Bronchial epithelial cell (primary cell): ENCODE data around the gene NEDD4L. TPM values are rescaled to one million over a fixed set of nuclear protein-coding genes. Genes with fewer than 3 reads are reported as not detected.

Experiments
- DNase-seq: peaks from one replicate; pipeline ENCODE4 v3.0.0-alpha.2; 2010; ENCODE audit warnings: low read depth
- FAIRE-seq: peaks from 2 replicates; lab custom pipeline; 2011; peaks lifted over from hg19 to GRCh38; lab: Jason Lieb, UNC
- H3K27me3 ChIP-seq: 2 replicates; pipeline ENCODE4 v1.5.1; 2011; ENCODE audit warnings: low read length; ENCODE audit not compliant: control insufficient read depth, insufficient read depth
- H3K36me3 ChIP-seq: 2 replicates; pipeline ENCODE4 v1.5.1; 2011; ENCODE audit warnings: low read length; ENCODE audit not compliant: control insufficient read depth, insufficient read depth
- H3K4me3 ChIP-seq: 2 replicates; pipeline ENCODE4 v1.5.1; 2011; ENCODE audit warnings: mild to moderate bottlenecking, low read depth, low read length, control low read depth
- total RNA-seq: library from RNA; depleted of rRNA; stranded (reverse); fragments of >200 nt; gene quantifications from 2 replicates; pipeline ENCODE4 v1.2.1, GENCODE V29; 2014
- TF ChIP-seq, protein P1 (sequence below): IDR thresholded peaks from 2 replicates; pipeline ENCODE4 v1.5.1; 2011; ENCODE audit warnings: mild to moderate bottlenecking, moderate library complexity, low read length, control low read depth, inconsistent platforms; ENCODE audit not compliant: insufficient read depth, severe bottlenecking

The NEDD4L gene
- total RNA-seq, 1 donor from 2014 or later = 11.3 TPM

DNA sequence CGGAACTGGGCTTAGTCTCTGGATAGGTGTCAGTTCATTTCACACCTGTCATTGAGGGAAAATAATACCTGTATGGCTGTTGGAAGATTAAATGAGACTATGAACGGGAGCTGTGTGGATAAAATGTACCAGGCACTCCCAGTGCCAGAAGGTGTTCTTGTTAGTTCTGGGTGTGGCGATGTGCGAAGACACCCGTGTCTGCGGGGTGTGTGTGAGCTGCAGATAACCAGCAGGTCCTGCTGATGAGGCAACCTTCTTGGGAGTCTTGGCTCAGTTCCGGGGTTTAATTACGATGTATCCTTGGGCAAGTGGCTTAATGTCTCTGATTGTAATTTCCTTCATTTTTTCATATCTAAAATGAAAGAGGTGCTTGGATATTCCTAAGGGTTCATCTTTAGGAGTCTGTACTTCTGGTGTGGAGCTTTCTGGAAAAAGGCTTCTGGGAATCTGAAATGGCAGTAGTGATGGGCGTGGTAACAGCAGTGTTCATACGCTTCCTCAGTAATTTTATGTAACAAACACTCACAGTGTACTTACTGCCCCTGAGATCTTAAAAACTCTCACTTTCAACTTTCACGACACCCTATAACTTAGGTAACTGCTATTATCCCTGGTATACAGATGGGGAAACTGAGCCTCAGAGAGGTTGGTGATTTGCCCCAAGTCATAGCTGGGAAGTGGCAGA, 35.0 kb downstream of the NEDD4L start:
- H3K4me3 ChIP-seq = no peak overlapping the region
- no peak for DNase-seq

DNA sequence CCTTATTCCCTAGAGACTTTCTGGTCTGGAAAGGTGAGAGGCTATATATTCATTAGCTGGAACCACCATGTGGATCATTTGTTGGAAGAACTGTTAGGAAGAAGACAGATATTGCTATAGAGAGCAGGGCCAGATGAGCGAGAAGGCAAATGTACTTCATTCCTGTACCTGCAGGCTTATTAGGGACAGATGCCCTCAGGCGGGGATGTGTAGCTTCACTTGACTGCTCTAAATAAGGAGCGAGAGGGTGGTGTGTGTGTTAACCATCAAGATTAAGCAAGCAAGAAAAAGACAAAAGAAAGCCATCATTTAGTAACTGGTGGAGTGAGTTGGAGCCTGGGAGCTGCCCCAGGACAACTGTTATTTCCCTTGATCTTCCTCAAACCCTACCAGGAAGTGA, 36.4 kb downstream of the NEDD4L start:
- FAIRE-seq = peak; percentile 96
- TF ChIP-seq, protein P1, sequence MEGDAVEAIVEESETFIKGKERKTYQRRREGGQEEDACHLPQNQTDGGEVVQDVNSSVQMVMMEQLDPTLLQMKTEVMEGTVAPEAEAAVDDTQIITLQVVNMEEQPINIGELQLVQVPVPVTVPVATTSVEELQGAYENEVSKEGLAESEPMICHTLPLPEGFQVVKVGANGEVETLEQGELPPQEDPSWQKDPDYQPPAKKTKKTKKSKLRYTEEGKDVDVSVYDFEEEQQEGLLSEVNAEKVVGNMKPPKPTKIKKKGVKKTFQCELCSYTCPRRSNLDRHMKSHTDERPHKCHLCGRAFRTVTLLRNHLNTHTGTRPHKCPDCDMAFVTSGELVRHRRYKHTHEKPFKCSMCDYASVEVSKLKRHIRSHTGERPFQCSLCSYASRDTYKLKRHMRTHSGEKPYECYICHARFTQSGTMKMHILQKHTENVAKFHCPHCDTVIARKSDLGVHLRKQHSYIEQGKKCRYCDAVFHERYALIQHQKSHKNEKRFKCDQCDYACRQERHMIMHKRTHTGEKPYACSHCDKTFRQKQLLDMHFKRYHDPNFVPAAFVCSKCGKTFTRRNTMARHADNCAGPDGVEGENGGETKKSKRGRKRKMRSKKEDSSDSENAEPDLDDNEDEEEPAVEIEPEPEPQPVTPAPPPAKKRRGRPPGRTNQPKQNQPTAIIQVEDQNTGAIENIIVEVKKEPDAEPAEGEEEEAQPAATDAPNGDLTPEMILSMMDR = no peak
- no peak for DNase-seq
- Histone ChIP-seq H3K4me3 (no peak overlapping the region), H3K27me3 (no peaks in the 10 kb centered on the region), H3K36me3 (no peaks in the 10 kb centered on the region)

More for the DNA sequence above, 35.0 kb downstream of the NEDD4L start:
- H3K36me3 ChIP-seq = no peaks in the 10 kb centered on the region
- no peak for FAIRE-seq
- H3K27me3 ChIP-seq = no peaks in the 10 kb centered on the region
- TF ChIP-seq, protein P1 = no peak

DNA sequence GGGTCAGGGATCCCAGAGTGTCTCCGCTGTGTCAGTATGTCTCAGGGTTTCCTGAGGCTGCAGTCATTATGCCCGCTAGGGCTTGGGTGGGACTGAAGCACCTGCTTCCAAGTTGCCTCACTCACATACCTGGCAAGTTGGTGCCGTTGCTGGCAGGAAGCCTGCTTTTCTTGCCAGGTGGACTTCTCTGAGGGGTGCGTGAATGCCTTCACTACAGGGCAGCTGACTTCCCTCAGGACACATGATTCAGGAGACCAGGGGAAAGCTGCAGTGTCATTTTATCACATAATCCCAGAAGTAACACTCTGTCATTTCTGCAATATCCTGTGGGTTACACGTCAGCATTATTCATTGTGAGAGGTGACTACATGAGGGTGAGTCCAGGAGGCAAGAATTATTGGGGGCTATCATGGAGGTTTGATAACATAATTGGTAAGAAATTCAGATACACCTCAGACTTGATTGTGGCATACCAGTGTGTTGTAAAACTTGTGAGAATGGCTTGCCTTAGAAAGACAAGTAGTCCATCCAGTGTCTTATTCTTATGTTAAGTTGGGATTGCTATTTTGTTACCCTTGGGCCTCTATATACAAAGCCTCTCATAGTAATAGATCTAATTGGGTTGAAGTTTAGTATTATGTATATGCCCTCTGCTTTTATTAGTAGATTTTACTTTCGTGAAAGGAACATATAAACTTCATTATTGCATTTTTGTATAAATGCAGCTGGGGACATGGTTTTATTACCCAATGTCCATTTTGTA, 44.1 kb downstream of the NEDD4L start:
- FAIRE-seq (peak; percentile 23), DNase-seq (peak; percentile 99)
- TF ChIP-seq, protein P1 = no peak
- no peaks in the 10 kb centered on the region for H3K27me3 ChIP-seq
- no peaks in the 10 kb centered on the region for H3K36me3 ChIP-seq
- no peak overlapping the region for H3K4me3 ChIP-seq

DNA sequence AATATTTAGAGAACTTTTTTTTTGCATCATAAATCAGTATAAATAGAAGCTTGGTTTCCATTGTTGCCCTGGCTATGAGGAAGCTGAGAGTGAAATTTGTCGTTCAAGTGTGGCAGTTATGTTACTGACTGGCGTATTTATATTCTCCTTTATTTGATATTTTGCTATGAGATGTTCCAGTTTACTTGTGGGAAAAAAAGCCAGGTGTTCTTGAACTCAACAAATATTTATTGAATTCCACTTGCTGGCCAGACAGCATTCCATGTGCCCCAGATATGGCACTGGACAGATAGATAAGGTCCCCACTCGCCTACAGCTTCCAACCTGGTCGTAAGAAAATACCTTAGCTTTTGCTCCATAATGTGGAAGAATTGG, 44.7 kb downstream of the NEDD4L start:
- Histone ChIP-seq H3K36me3 (no peaks in the 10 kb centered on the region), H3K27me3 (no peaks in the 10 kb centered on the region), H3K4me3 (no peak overlapping the region)
- TF ChIP-seq, protein P1 = no peak
- DNase-seq (no peak), FAIRE-seq (no peak)

DNA sequence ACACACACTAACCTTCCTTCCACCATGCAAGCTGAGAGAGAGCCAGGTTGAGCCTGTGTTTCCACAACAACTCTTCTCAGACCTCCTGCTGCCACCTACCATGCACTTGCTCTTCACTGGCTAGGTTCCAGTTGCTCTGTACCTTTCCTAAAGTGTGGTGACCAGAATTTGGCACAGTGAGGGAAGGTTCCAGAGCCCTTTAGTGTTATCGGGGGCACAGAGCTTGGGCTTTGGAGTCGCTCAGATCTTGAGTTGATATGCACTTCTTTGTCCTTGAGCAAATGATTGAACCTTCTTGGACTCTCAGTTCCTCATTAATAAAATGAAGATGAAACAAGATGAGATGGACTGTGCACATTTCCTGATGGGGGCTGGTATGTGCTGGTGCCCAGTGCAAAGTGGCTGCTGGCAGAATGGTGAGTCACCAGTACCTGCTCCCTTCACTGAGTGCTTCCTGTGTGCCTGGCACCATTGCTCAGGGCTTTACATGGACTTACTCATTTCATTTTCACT, 47.1 kb downstream of the NEDD4L start:
- FAIRE-seq (peak; percentile 86), DNase-seq (peak; percentile 87)
- Histone ChIP-seq H3K4me3 (no peak overlapping the region), H3K36me3 (no peaks in the 10 kb centered on the region), H3K27me3 (no peaks in the 10 kb centered on the region)
- TF ChIP-seq, protein P1 = no peak
